Smooth muscle cell (in vitro differentiated cells): ENCODE results near the gene PIP4K2B. TPM values are rescaled to one million over a fixed set of nuclear protein-coding genes. Genes with fewer than 3 reads are reported as not detected.

Source experiments
- DNase-seq: peaks from one replicate; lab custom pipeline; 2025; ENCODE audit not compliant: unreplicated experiment; lab: John Stamatoyannopoulos, UW
- H2AFZ ChIP-seq: fragments of 200-600 bp; sonication (generic); 2 replicates; pipeline ENCODE4 v1.6.0; 2016; ENCODE audit warnings: antibody characterized with exemption, low read depth, mild to moderate bottlenecking
- H3F3A ChIP-seq: fragments of 200-600 bp; sonication (generic); 2 replicates; pipeline ENCODE4 v1.6.0; 2017; ENCODE audit warnings: antibody characterized with exemption, low read depth
- H3K27ac ChIP-seq: fragments of 200-600 bp; sonication (generic); 2 replicates; pipeline ENCODE4 v1.5.1; 2016; ENCODE audit warnings: low read depth, mild to moderate bottlenecking
- H3K27me3 ChIP-seq: fragments of 200-600 bp; sonication (generic); 2 replicates; pipeline ENCODE4 v1.6.1; 2016; ENCODE audit warnings: low read depth, mild to moderate bottlenecking
- H3K36me3 ChIP-seq: fragments of 200-600 bp; sonication (generic); 2 replicates; pipeline ENCODE4 v1.5.1; 2016; ENCODE audit warnings: low read depth
- H3K4me1 ChIP-seq: fragments of 200-600 bp; sonication (generic); 2 replicates; pipeline ENCODE4 v1.5.1; 2016; ENCODE audit warnings: low read depth
- H3K4me2 ChIP-seq: fragments of 200-600 bp; sonication (generic); 2 replicates; pipeline ENCODE4 v1.6.0; 2016; ENCODE audit warnings: mild to moderate bottlenecking
- H3K4me3 ChIP-seq: fragments of 200-600 bp; sonication (generic); 2 replicates; pipeline ENCODE4 v1.5.1; 2016; ENCODE audit warnings: mild to moderate bottlenecking
- H3K79me2 ChIP-seq: fragments of 200-600 bp; sonication (generic); 2 replicates; pipeline ENCODE4 v1.6.0; 2016; ENCODE audit warnings: low read depth, mild to moderate bottlenecking
- H3K9ac ChIP-seq: fragments of 200-600 bp; sonication (generic); 2 replicates; pipeline ENCODE4 v1.6.0; 2016; ENCODE audit warnings: low read depth
- H3K9me3 ChIP-seq: fragments of 200-600 bp; sonication (generic); replicated peaks from 2 replicates; pipeline ENCODE4 v1.5.1; 2016; ENCODE audit warnings: low read depth
- H4K20me1 ChIP-seq: fragments of 200-600 bp; sonication (generic); 2 replicates; pipeline ENCODE4 v1.6.0; 2016; ENCODE audit warnings: low read depth
- WGBS: methylation state at CpG from one replicate; pipeline ENCODE4 v1.1.7; 2016; ENCODE audit warnings: low lambda C conversion rate; 5-methylcytosine and 5-hydroxymethylcytosine counted together
- polyA plus RNA-seq: library from polyadenylated mRNA; unstranded; fragments of >200 nt; fragmentation: Nextera tagmentation; extraction: Ambion mirVana; gene quantifications from 2 replicates; pipeline ENCODE4 v1.2.1, GENCODE V29; 2016
- total RNA-seq: library from RNA; depleted of rRNA; stranded (reverse); fragments of >200 nt; gene quantifications from 2 replicates; pipeline ENCODE4 v1.2.3, GENCODE V29; 2014
- TF ChIP-seq, protein P1 (sequence below): fragments of 200-600 bp; sonication (generic); IDR thresholded peaks from 2 replicates; pipeline ENCODE4 v1.5.1; 2017; ENCODE audit warnings: borderline replicate concordance, mild to moderate bottlenecking, antibody characterized with exemption; ENCODE audit not compliant: insufficient read depth, poor library complexity, severe bottlenecking

The PIP4K2B gene
- total and polyA plus RNA-seq, 2 experiments from 2014 or later, result 11.1 to 31.9 TPM

- H3K9ac ChIP-seq, result no peak overlapping the region
- no peak overlapping the region for H3K4me2 ChIP-seq
- H3K9me3 ChIP-seq, result no peaks in the 10 kb centered on the region
- H3K27me3 ChIP-seq, result no peaks in the 10 kb centered on the region
- peaks cover 5% of the 10 kb centered on the region for H3K4me1 ChIP-seq
- no peaks in the 10 kb centered on the region for H3K79me2 ChIP-seq
- H2AFZ ChIP-seq, result no peak overlapping the region
- H3K27ac ChIP-seq, result no peak overlapping the region
- 85% methylated on average over 8 of the region's 8 CpGs for WGBS
- no peak for DNase-seq
- H4K20me1 ChIP-seq, result peaks cover 23% of the 10 kb centered on the region
- peaks cover 12% of the 10 kb centered on the region for H3F3A ChIP-seq
- TF ChIP-seq, protein P1, sequence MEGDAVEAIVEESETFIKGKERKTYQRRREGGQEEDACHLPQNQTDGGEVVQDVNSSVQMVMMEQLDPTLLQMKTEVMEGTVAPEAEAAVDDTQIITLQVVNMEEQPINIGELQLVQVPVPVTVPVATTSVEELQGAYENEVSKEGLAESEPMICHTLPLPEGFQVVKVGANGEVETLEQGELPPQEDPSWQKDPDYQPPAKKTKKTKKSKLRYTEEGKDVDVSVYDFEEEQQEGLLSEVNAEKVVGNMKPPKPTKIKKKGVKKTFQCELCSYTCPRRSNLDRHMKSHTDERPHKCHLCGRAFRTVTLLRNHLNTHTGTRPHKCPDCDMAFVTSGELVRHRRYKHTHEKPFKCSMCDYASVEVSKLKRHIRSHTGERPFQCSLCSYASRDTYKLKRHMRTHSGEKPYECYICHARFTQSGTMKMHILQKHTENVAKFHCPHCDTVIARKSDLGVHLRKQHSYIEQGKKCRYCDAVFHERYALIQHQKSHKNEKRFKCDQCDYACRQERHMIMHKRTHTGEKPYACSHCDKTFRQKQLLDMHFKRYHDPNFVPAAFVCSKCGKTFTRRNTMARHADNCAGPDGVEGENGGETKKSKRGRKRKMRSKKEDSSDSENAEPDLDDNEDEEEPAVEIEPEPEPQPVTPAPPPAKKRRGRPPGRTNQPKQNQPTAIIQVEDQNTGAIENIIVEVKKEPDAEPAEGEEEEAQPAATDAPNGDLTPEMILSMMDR, result no peak
- peak overlapping the region; percentile 72 for H3K4me3 ChIP-seq
- H3K36me3 ChIP-seq, result no peaks in the 10 kb centered on the region
Measured at GRCh38 chr17:38731526-38732294, 67.6 kb downstream of the PIP4K2B start.

DNA sequence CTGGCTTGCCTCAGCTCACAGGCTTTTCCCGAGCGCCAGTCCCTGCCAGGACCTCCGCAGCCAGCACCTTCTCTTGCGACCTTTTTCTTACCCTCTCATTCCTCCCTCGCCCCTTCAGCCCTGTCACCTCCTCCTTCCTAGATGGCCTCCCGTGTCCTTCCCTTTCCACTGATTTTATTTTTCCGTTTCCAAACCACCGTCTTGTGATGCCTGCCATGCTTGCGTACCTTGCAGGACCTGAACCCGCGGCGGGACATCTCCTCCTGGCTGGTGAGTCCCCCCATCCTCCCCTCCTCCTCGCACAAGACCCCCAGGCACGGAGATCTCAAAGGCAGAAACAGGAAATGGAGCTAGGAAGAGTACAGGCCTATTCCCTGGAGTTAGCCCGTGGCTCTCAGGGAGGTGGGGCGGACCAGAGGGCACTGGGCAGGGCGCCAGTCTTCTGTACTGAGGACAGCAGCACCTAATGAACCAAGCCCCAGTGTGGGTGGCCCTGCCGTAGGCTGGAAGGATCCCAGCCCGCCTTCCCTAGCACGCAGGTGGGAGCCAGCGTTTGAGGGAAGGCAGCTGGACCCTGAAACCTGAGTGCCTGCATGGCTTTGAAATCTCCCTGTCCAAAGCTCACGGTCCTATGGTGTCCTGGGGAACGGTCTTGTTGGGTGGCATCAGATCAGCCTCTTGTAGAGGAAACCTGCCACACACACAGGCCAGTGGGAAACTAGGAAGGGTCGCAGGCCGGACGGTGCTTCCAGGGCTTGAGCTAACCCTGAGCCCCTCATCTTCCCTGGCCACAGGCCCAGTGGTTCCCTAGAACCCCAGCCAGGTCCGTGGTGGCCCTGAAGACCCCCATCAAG, 68.6 kb downstream of the PIP4K2B start:
- Histone ChIP-seq H2AFZ (peak overlapping the region; percentile 31), H3K27ac (no peak overlapping the region), H3K36me3 (no peaks in the 10 kb centered on the region), H3K4me3 (peak overlapping the region; percentile 72), H3K27me3 (no peaks in the 10 kb centered on the region), H3F3A (peaks cover 12% of the 10 kb centered on the region), H3K4me2 (peak overlapping the region; percentile 89), H3K9me3 (no peaks in the 10 kb centered on the region), H3K9ac (no peak overlapping the region), H4K20me1 (peaks cover 20% of the 10 kb centered on the region), H3K79me2 (no peaks in the 10 kb centered on the region), H3K4me1 (peaks cover 5% of the 10 kb centered on the region)
- 32% methylated on average over 27 of the region's 27 CpGs for WGBS
- TF ChIP-seq, protein P1, result no peak
- peak; percentile 38 for DNase-seq

DNA sequence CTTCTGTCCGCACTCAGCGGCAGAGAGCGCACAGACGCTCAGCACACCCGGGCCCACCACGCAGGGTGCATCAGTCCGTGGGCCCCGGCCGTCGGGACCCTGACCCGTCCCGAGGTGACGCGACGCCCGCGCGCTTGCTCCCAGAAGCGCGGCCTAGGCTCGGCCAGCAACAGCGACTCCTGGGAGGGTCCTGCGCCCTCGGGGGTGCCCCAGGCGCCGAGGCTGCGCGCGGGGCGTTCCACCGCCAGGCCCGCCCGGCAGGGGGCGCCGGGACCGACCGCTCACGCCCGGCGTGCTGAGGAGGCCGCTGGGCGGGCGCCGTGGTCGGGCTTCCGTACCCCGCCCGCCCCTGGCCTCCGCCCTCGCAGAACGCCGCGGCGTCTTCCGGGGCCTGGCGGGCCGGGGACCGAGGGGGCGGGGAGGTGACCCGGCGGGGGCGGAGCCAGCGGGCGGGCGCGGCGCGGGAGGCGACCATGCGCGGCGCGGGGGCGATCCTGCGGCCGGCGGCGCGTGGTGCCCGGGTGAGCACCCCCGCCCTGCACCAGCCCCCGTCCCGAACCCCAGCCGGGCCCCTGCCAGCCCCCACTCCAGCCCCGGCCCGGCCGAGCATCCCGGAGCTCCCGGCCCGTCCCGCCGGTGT, 69.3 kb downstream of the PIP4K2B start, which contains the start of gene CISD3:
TSS of gene CISD3 (plus strand) at position 456 of the 640 bp plus-strand sequence. CDS start at position 474, 18 bp downstream.
- DNase-seq, result peak; percentile 38
- Histone ChIP-seq H3K9ac (peak within 1 kb of the TSS; percentile 60), H3K4me3 (peak within 1 kb of the TSS; percentile 72), H3K9me3 (no peaks in the 10 kb centered on the region), H3K27me3 (no peaks in the 10 kb centered on the region), H3F3A (peaks cover 12% of the 10 kb centered on the region), H3K4me1 (peaks cover 5% of the 10 kb centered on the region), H3K79me2 (no peaks in the 10 kb centered on the region), H2AFZ (peak within 1 kb of the TSS; percentile 31), H4K20me1 (peaks cover 12% of the 10 kb centered on the region), H3K4me2 (peak within 1 kb of the TSS; percentile 89), H3K27ac (no peak within 1 kb of the TSS), H3K36me3 (no peaks in the 10 kb centered on the region)
- WGBS, result 1% methylated on average over 24 of the region's 92 CpGs
- TF ChIP-seq, protein P1, result peak; percentile 68
